H1 (cell line): ENCODE data around the gene UROC1. TPM values are rescaled to one million over a fixed set of nuclear protein-coding genes. Genes with fewer than 3 reads are reported as not detected.

Source experiments
- CTCF ChIA-PET: fragments of 300-600 bp; sonication (Branson Sonifier 250); formaldehyde crosslinking; loops from one replicate; lab custom pipeline; 2021; ENCODE audit not compliant: partially characterized antibody; lab: Charles Lee
- POLR2A ChIA-PET: fragments of 300-600 bp; sonication (Branson Sonifier 250); formaldehyde crosslinking; loops from one replicate; lab custom pipeline; 2021; ENCODE audit warnings: inconsistent platforms; ENCODE audit not compliant: partially characterized antibody; lab: Charles Lee
- DNase-seq, 2 experiments: peaks; one replicate each; pipeline versions ENCODE4 v3.0.0 to v3.0.0-alpha.2; 2010 to 2022; ENCODE audit warnings: low spot score in 2 of 2, low read depth in 1 of 2, mixed read lengths in 1 of 2
- FAIRE-seq: peaks from 2 replicates; lab custom pipeline; 2011; peaks lifted over from hg19 to GRCh38; lab: Jason Lieb, UNC
- H2AFZ ChIP-seq: 2 replicates; pipeline ENCODE4 v1.8.1; 2012; ENCODE audit warnings: low read length, inconsistent platforms
- H2AK5ac ChIP-seq: 2 replicates; pipeline ENCODE4 v1.6.1; 2013; ENCODE audit warnings: low read depth, low read length
- H2BK120ac ChIP-seq: replicated peaks from 2 replicates; pipeline ENCODE3; 2013; ENCODE audit warnings: low read depth, low read length, inconsistent platforms
- H2BK12ac ChIP-seq: 2 replicates; pipeline ENCODE4 v1.6.1; 2013; ENCODE audit warnings: low read depth, low read length
- H2BK15ac ChIP-seq: 2 replicates; pipeline ENCODE4 v1.6.1; 2013; ENCODE audit warnings: low read length
- H2BK20ac ChIP-seq: 2 replicates; pipeline ENCODE4 v1.6.1; 2013; ENCODE audit warnings: low read length
- H2BK5ac ChIP-seq: 2 replicates; pipeline ENCODE4 v1.6.1; 2013; ENCODE audit warnings: low read depth, low read length
- H3K14ac ChIP-seq: 2 replicates; pipeline ENCODE4 v1.6.1; 2013; ENCODE audit warnings: inconsistent platforms; ENCODE audit not compliant: insufficient read length
- H3K18ac ChIP-seq: 2 replicates; pipeline ENCODE4 v1.6.1; 2013; ENCODE audit warnings: low read length; ENCODE audit errors: extremely low read depth
- H3K23ac ChIP-seq: 2 replicates; pipeline ENCODE4 v1.6.1; 2013; ENCODE audit warnings: inconsistent platforms; ENCODE audit not compliant: insufficient read length
- H3K23me2 ChIP-seq: 2 replicates; pipeline ENCODE4 v1.6.1; 2013; ENCODE audit warnings: low read depth, low read length
- H3K27ac ChIP-seq: 2 replicates; pipeline ENCODE4 v1.6.1; 2011; ENCODE audit warnings: low read depth, low read length, inconsistent platforms
- H3K27me3 ChIP-seq, 4 experiments: replicated peaks in 1 of 4; 1 replicate in 1 of 4; 2 replicates in 3 of 4; pipeline versions ENCODE4 v1.6.1 to v1.8.1; 2011 to 2013; ENCODE audit warnings: low read length in 3 of 4, mild to moderate bottlenecking in 3 of 4, inconsistent platforms in 2 of 4, mixed read lengths in 2 of 4, moderate library complexity in 1 of 4; ENCODE audit not compliant: control insufficient read depth in 3 of 4, insufficient read depth in 3 of 4; ENCODE audit errors: extremely low read depth in 1 of 4
- H3K36me3 ChIP-seq, 4 experiments: 2 replicates each; pipeline versions ENCODE4 v1.6.1 to v1.8.1; 2011 to 2013; ENCODE audit warnings: mild to moderate bottlenecking in 4 of 4, low read length in 3 of 4, moderate library complexity in 2 of 4, control low read depth in 1 of 4, inconsistent platforms in 1 of 4; ENCODE audit not compliant: insufficient read depth in 4 of 4, control insufficient read depth in 2 of 4
- H3K4ac ChIP-seq: replicated peaks from 2 replicates; pipeline ENCODE3; 2013; ENCODE audit warnings: low read length, low read depth, mixed read lengths, inconsistent platforms; ENCODE audit not compliant: insufficient read length
- H3K4me1 ChIP-seq, 4 experiments: replicated peaks in 1 of 4; 1 replicate in 1 of 4; 2 replicates in 3 of 4; pipeline versions ENCODE4 v1.6.1 to v1.8.1; 2011 to 2013; ENCODE audit warnings: low read length in 3 of 4, inconsistent platforms in 2 of 4, mixed read lengths in 1 of 4; ENCODE audit not compliant: insufficient read depth in 4 of 4, control insufficient read depth in 3 of 4
- H3K4me2 ChIP-seq, 2 experiments: 2 replicates each; pipeline versions ENCODE4 v1.6.1 to v1.8.1; 2011 to 2013; ENCODE audit warnings: low read depth in 2 of 2, low read length in 2 of 2, control low read depth in 1 of 2, inconsistent platforms in 1 of 2, mild to moderate bottlenecking in 1 of 2; ENCODE audit not compliant: insufficient read depth in 1 of 2
- H3K4me3 ChIP-seq, 4 experiments: fragments of 200-600, 300-600 bp in 1 of 4; sonication (generic), shearing (Covaris generic), sonication (Bioruptor Twin) in 1 of 4; 2 replicates each; pipeline versions ENCODE4 v1.5.1 to v1.8.1; 2011 to 2016; ENCODE audit warnings: low read length in 4 of 4, low read depth in 3 of 4, control low read depth in 2 of 4, inconsistent platforms in 2 of 4, mild to moderate bottlenecking in 2 of 4, mixed read lengths in 1 of 4, moderate library complexity in 1 of 4; ENCODE audit not compliant: insufficient read depth in 2 of 4; ENCODE audit errors: extremely low read depth in 1 of 4
- H3K56ac ChIP-seq: replicated peaks from 2 replicates; pipeline ENCODE3; 2013; ENCODE audit warnings: low read depth, mild to moderate bottlenecking, mixed read lengths, low read length, inconsistent platforms; ENCODE audit not compliant: insufficient read length
- H3K79me1 ChIP-seq: 2 replicates; pipeline ENCODE4 v1.6.1; 2013; ENCODE audit warnings: low read depth, low read length, control low read depth
- H3K79me2 ChIP-seq, 2 experiments: 2 replicates each; pipeline versions ENCODE4 v1.6.1 to v1.8.1; 2012 to 2013; ENCODE audit warnings: low read length in 2 of 2, mild to moderate bottlenecking in 2 of 2, inconsistent platforms in 1 of 2; ENCODE audit not compliant: insufficient read depth in 2 of 2, control insufficient read depth in 1 of 2
- H3K9ac ChIP-seq, 4 experiments: replicated peaks in 1 of 4; 1 replicate in 1 of 4; 2 replicates in 3 of 4; pipeline versions ENCODE4 v1.6.1 to v1.8.1; 2011 to 2013; ENCODE audit warnings: low read depth in 3 of 4, low read length in 3 of 4, control low read depth in 2 of 4, mild to moderate bottlenecking in 2 of 4, moderate library complexity in 2 of 4, inconsistent platforms in 1 of 4; ENCODE audit errors: extremely low read depth in 1 of 4
- H3K9me3 ChIP-seq, 2 experiments: 2 replicates each; pipeline versions ENCODE4 v1.6.1 to v1.8.1; 2012 to 2013; ENCODE audit warnings: mild to moderate bottlenecking in 2 of 2, moderate library complexity in 2 of 2, control low read depth in 1 of 2, inconsistent platforms in 1 of 2, low read depth in 1 of 2, low read length in 1 of 2, mixed read lengths in 1 of 2; ENCODE audit not compliant: insufficient read depth in 2 of 2
- H4K20me1 ChIP-seq, 2 experiments: replicated peaks in 1 of 2; 2 replicates each; pipeline versions ENCODE3 to v1.8.1; 2011 to 2013; ENCODE audit warnings: inconsistent platforms in 2 of 2, low read length in 2 of 2, mild to moderate bottlenecking in 1 of 2; ENCODE audit not compliant: insufficient read depth in 2 of 2, control insufficient read depth in 1 of 2
- H4K5ac ChIP-seq: 2 replicates; pipeline ENCODE4 v1.6.1; 2013; ENCODE audit warnings: low read length, low read depth, mixed read lengths, inconsistent platforms; ENCODE audit not compliant: insufficient read length
- H4K8ac ChIP-seq: 2 replicates; pipeline ENCODE4 v1.8.0; 2013; ENCODE audit warnings: mild to moderate bottlenecking, moderate library complexity, low read length, inconsistent platforms; ENCODE audit not compliant: insufficient read depth; ENCODE audit errors: extremely low read depth
- H4K91ac ChIP-seq: replicated peaks from 2 replicates; pipeline ENCODE3; 2013; ENCODE audit warnings: low read length, mixed read lengths, inconsistent platforms; ENCODE audit not compliant: insufficient read length
- ATF2 ChIP-seq: IDR thresholded peaks from 2 replicates; pipeline ENCODE4 v1.6.1; 2012; ENCODE audit warnings: low read length, inconsistent platforms
- BRCA1 ChIP-seq: IDR thresholded peaks from 2 replicates; pipeline ENCODE4 v1.6.1; 2012; ENCODE audit warnings: low read depth, low read length, improper control_type of control experiment
- CBX8 ChIP-seq: fragments of 300-800, 300-1000 bp; sonication (generic); IDR thresholded peaks from 2 replicates; pipeline ENCODE4 v1.7.1; 2016; ENCODE audit warnings: low read depth, low read length, borderline replicate concordance
- MAFK ChIP-seq: IDR thresholded peaks from 2 replicates; pipeline ENCODE4 v1.6.1; 2012; ENCODE audit warnings: low read depth, mild to moderate bottlenecking, improper control_type of control experiment, low read length
- RFX5 ChIP-seq: IDR thresholded peaks from 2 replicates; pipeline ENCODE4 v1.6.1; 2011; ENCODE audit warnings: low read depth, low read length, improper control_type of control experiment, borderline replicate concordance
- TEAD4 ChIP-seq: IDR thresholded peaks from 2 replicates; pipeline ENCODE4 v1.6.1; 2012; ENCODE audit warnings: low read depth, low read length, inconsistent platforms, mixed read lengths
- polyA plus RNA-seq, 7 experiments: library from polyadenylated mRNA; depleted of rRNA in 3 of 7; stranded (reverse) in 5 of 7; unstranded in 2 of 7; fragments of >200 nt in 5 of 7; fragments of 200-250 nt in 2 of 7; gene quantifications; 1 replicate in 5 of 7; 2 replicates in 1 of 7; 4 replicates in 1 of 7; pipeline versions ENCODE4 v1.2.1 to v1.2.3, GENCODE V29; 2011 to 2013; ENCODE audit warnings: missing spikeins in 2 of 7, mixed read lengths in 2 of 7
- total RNA-seq: library from RNA; stranded (reverse); fragmentation: NEBNext Ultra II Directional; extraction: Animal tissue kit (Norgen Biotek cat#: 25700); gene quantifications from 2 replicates; pipeline ENCODE4 v1.2.1, GENCODE V29; 2021

UROC1 gene
- total and polyA plus RNA-seq, 2 of the 8 experiments (the other 6 are each of a cell fraction or from before 2014, with no cell fraction given) = 0.03 TPM; not detected in 1

GRCh38 chr3:126533506-126533905, 15.9 kb upstream of the UROC1 start:
- Histone ChIP-seq H2BK12ac (no peak overlapping the region), H4K5ac (no peak overlapping the region), H4K20me1 (peaks cover 0 to 4% of the 10 kb centered on the region in 2 experiments), H2BK15ac (no peak overlapping the region), H2AK5ac (no peak overlapping the region), H3K4me1 (peaks cover 0 to 3% (median 0%) of the 10 kb centered on the region in 4 experiments; a peak in 1 of 7 replicates), H4K91ac (no peak overlapping the region), H3K36me3 (no peaks in the 10 kb centered on the region), H2BK120ac (no peak overlapping the region), H3K18ac (no peak overlapping the region), H2BK5ac (no peak overlapping the region), H4K8ac (no peak overlapping the region), H3K23me2 (no peaks in the 10 kb centered on the region), H3K9me3 (no peaks in the 10 kb centered on the region), H3K79me1 (no peaks in the 10 kb centered on the region), H3K4ac (no peak overlapping the region), H2AFZ (no peak overlapping the region), H3K14ac (no peak overlapping the region), H3K23ac (no peak overlapping the region), H2BK20ac (no peak overlapping the region), H3K27ac (no peak overlapping the region), H3K9ac (no peak overlapping the region), H3K79me2 (no peaks in the 10 kb centered on the region), H3K4me2 (no peak overlapping the region), H3K27me3 (no peaks in the 10 kb centered on the region), H3K56ac (no peak overlapping the region), H3K4me3 (no peak overlapping the region)
- ChIA-PET CTCF (no interaction called here), POLR2A (no interaction called here)
- DNase-seq = no peak
- TF ChIP-seq BRCA1 = no peak
- no peak for TF ChIP-seq RFX5
- no peak for TF ChIP-seq MAFK
- TF ChIP-seq TEAD4 = no peak
- no peak for TF ChIP-seq ATF2
- no peak for TF ChIP-seq CBX8
- no peak for FAIRE-seq
